SH-SY5Y (cell line): ENCODE results near the gene WFDC12.

Source experiments
- GATA2 ChIP-seq: IDR thresholded peaks from 2 replicates; pipeline ENCODE4 v1.6.1; 2011; ENCODE audit warnings: mild to moderate bottlenecking, low read depth, low read length
- GATA3 ChIP-seq: IDR thresholded peaks from 2 replicates; pipeline ENCODE4 v1.6.1; 2011; ENCODE audit warnings: low read depth, mild to moderate bottlenecking, low read length, moderate library complexity

GRCh38 chr20:45173522-45173921 lies 49.3 kb upstream of the WFDC12 start:
- no peak for TF ChIP-seq GATA2
- no peak for TF ChIP-seq GATA3
